Mucosa of descending colon (tissue), 3 donors: ENCODE measurements around the gene CNDP1. TPM values are rescaled to one million over a fixed set of nuclear protein-coding genes. Genes with fewer than 3 reads are reported as not detected.

Source experiments
- ATAC-seq: fragments of 200-7000 bp; cut with Tn5 transposase; one replicate; pipeline ENCODE4 v1.9.1; 2020; ENCODE audit warnings: mild to moderate bottlenecking, moderate library complexity
- DNase-seq, 3 donors: peaks; one replicate each; pipeline ENCODE4 v3.0.0-alpha.2; 2020
- H3K36me3 ChIP-seq: fragments of 200-600 bp; one replicate; pipeline ENCODE4 v1.8.0; 2021; ENCODE audit warnings: low read depth, mild to moderate bottlenecking
- H3K4me1 ChIP-seq: fragments of 200-600 bp; one replicate; pipeline ENCODE4 v1.8.0; 2021; ENCODE audit warnings: low read depth, mild to moderate bottlenecking
- H3K4me3 ChIP-seq: fragments of 200-600 bp; one replicate; pipeline ENCODE4 v1.8.0; 2021; ENCODE audit warnings: mild to moderate bottlenecking
- H3K9me3 ChIP-seq: fragments of 200-600 bp; one replicate; pipeline ENCODE4 v1.8.0; 2021; ENCODE audit warnings: mild to moderate bottlenecking
- CTCF ChIP-seq: fragments of 200-600 bp; IDR thresholded peaks from one replicate; pipeline ENCODE4 v1.8.0; 2022; ENCODE audit warnings: antibody characterized with exemption, mild to moderate bottlenecking
- intact Hi-C, 2 donors: fragments of 100-400 bp; cut with DNase I in 1 of 2; cut with micrococcal nuclease in 1 of 2; formaldehyde crosslinking; loops; one replicate each; pipeline versions ENCODE4 v1.11.0 to v1.11.1; 2022; cut with DNase I, micrococcal nuclease
- total RNA-seq, 3 donors: library from RNA; stranded (reverse); fragmentation: NEBNext Ultra II Directional in 2 of 3; extraction: Animal tissue kit (Norgen Biotek cat#: 25700) in 2 of 3; gene quantifications; one replicate each; pipeline versions ENCODE4 v1.2.1 to v1.2.4, GENCODE V29; 2021 to 2023
- donor health status: DM: no; HTN: no; CAD: no; lungs with moderate emphysema.
- donor health status: DM: no; HTN: no; CAD: no.
- donor health status: DM: no; HTN: yes; CAD: no.

Gene CNDP1
- total RNA-seq, 3 donors from 2014 or later, result 0.19 to 0.32 (median 0.19) TPM

DNA sequence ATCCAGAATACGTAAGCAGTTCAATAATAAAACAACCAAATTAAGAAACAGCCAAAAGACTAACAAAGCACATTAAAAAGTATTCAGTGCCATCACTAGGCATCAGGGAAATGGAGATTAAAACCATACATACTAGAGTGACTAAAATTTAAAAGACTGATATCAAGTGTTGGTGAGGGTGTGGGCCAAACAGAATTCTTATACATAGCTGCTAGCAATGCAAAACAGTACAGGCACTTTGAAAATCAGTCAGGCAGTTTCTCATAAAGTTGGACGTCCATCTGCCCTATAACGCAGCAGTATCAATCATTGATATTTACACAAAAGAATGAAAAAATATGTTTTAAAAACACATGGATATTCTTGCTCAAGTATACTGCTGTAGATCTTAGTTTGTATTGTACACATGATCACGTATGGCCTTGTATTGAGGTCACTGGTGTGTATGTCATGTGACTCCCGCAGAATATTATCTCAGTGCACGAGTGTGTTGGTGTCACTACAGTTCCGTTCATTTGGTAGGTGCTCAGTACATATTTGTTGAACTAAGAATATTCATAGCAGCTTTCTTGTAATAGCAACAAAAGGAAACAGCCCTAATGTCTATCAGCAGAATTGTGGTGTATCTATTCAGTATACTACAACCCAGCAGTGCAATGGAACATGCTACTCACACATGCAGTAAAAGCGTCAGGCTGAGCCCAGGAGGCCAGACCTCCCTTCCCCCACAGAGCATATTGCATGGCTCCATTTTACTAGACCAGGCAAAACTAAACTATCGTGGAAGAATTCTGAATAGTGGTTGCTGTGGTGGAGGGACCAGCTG, 92.0 kb downstream of the CNDP1 start:
- TF ChIP-seq CTCF, result no peak
- no peak for ATAC-seq

DNA sequence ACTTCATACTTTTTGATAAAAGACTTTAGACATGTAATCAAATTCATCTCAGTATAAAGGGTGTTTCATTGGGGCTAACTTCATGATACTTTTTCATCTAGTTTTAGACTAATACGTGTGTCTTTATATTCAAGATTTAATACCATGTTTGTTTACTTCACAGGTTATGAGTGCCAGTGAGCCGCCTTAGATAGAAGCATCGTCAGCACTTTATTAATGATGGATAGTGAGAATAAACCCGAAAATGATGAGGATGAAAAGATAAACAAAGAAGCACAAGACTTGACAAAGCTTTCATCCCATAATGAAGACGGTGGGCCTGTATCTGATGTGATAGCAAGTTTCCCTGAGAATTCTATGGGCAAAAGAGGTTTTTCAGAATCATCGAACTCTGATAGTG, 96.5 kb downstream of the CNDP1 start:
- TF ChIP-seq CTCF, result no peak
- DNase-seq, result no peak

More for the DNA sequence above, 92.0 kb downstream of the CNDP1 start:
- DNase-seq, result no peak
- Histone ChIP-seq H3K9me3 (no peaks in the 10 kb centered on the region), H3K4me3 (no peak overlapping the region), H3K4me1 (no peaks in the 10 kb centered on the region), H3K36me3 (no peaks in the 10 kb centered on the region)
- intact Hi-C loops, result no loop called here

DNA sequence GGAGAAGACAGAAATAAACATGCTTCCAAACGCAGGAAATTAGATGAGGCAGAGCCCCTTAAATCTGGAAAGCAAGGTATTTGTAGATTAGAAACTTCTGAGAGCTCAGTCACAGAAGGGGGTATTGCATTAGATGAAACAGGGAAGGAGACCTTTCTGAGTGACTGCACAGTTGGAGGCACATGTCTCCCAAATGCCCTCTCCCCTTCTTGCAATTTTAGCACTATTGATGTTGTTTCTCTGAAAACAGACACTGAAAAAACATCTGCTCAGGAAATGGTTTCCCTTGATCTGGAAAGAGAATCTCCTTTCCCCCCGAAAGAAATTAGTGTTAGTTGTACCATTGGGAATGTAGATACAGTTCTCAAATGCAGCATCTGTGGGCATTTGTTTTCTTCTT, 96.9 kb downstream of the CNDP1 start:
- ATAC-seq, result no peak
- H3K4me1 ChIP-seq, result no peaks in the 10 kb centered on the region
- intact Hi-C loops, result no loop called here
- H3K9me3 ChIP-seq, result no peaks in the 10 kb centered on the region
- DNase-seq, result no peak
- no peak for TF ChIP-seq CTCF
- no peak overlapping the region for H3K4me3 ChIP-seq
- no peaks in the 10 kb centered on the region for H3K36me3 ChIP-seq

More for the DNA sequence above, 96.5 kb downstream of the CNDP1 start:
- Histone ChIP-seq H3K4me1 (no peaks in the 10 kb centered on the region), H3K4me3 (no peak overlapping the region), H3K9me3 (no peaks in the 10 kb centered on the region), H3K36me3 (no peaks in the 10 kb centered on the region)
- ATAC-seq, result no peak
- intact Hi-C loops, result no loop called here

GRCh38 chr18:74631623-74632350, 97.5 kb downstream of the CNDP1 start:
- Histone ChIP-seq H3K4me3 (no peak overlapping the region), H3K9me3 (no peaks in the 10 kb centered on the region), H3K4me1 (no peaks in the 10 kb centered on the region), H3K36me3 (no peaks in the 10 kb centered on the region)
- ATAC-seq, result peak; percentile 43
- DNase-seq, result no peak
- no peak for TF ChIP-seq CTCF
- intact Hi-C loops, result no loop called here

- intact Hi-C loops, result no loop called here
- DNase-seq (no peak), ATAC-seq (no peak)
- Histone ChIP-seq H3K9me3 (no peaks in the 10 kb centered on the region), H3K4me1 (no peaks in the 10 kb centered on the region), H3K36me3 (no peaks in the 10 kb centered on the region), H3K4me3 (no peak overlapping the region)
- TF ChIP-seq CTCF, result no peak
These were observed 98.0 kb downstream of the CNDP1 start for GRCh38 chr18:74632351-74632679.
